GM18873 (cell line): Measurements from ENCODE around the gene RBP2.
"Not testable (repeated sequence)": the region's sequence is repeated elsewhere in the genome, so short reads cannot be mapped to it uniquely, and the experiment has no call there.

Experiments used
- ATAC-seq: cut with Tn5 transposase; IDR thresholded peaks from one replicate; pipeline ENCODE4 v1.9.1; 2021; ENCODE audit warnings: mild to moderate bottlenecking, moderate library complexity, moderate number of reproducible peaks; ENCODE audit not compliant: unreplicated experiment, low FRiP score

The RBP2 gene

GRCh38 chr3:139447486-139447885 is 28.8 kb downstream of the RBP2 start:
- no peak for ATAC-seq

GRCh38 chr3:139444446-139444845 is 31.9 kb downstream of the RBP2 start:
- ATAC-seq, result no peak

- no peak for ATAC-seq
These were observed 33.1 kb downstream of the RBP2 start for GRCh38 chr3:139443186-139443585.

GRCh38 chr3:139441656-139442055 is 34.7 kb downstream of the RBP2 start:
- no peak for ATAC-seq

- ATAC-seq, result no peak
These were observed 35.4 kb downstream of the RBP2 start for GRCh38 chr3:139440639-139441556.

GRCh38 chr3:139439278-139439677 is 37.0 kb downstream of the RBP2 start:
- no peak for ATAC-seq

- ATAC-seq, result no peak
These were observed 41.5 kb downstream of the RBP2 start for GRCh38 chr3:139434764-139435307.

GRCh38 chr3:139434228-139434627 is 42.1 kb downstream of the RBP2 start:
- ATAC-seq, result no peak

GRCh38 chr3:139433089-139433488 is 43.2 kb downstream of the RBP2 start:
- ATAC-seq, result no peak

- no peak for ATAC-seq
These were observed 45.8 kb downstream of the RBP2 start for GRCh38 chr3:139430493-139430892.

- peak; percentile 64 for ATAC-seq
These were observed 48.8 kb downstream of the RBP2 start for GRCh38 chr3:139427283-139428060.

- ATAC-seq, result no peak
These were observed 50.4 kb downstream of the RBP2 start for GRCh38 chr3:139425745-139426400.

GRCh38 chr3:139423232-139423631 is 53.1 kb downstream of the RBP2 start:
- ATAC-seq, result no peak

GRCh38 chr3:139421460-139421859 is 54.9 kb downstream of the RBP2 start:
- ATAC-seq, result no peak

- no peak for ATAC-seq
These were observed 55.3 kb downstream of the RBP2 start for GRCh38 chr3:139421040-139421439.

- ATAC-seq, result no peak
These were observed 58.2 kb downstream of the RBP2 start for GRCh38 chr3:139418144-139418543.

- ATAC-seq, result no peak
These were observed 60.0 kb downstream of the RBP2 start for GRCh38 chr3:139416275-139416674.

GRCh38 chr3:139414608-139415224 is 61.6 kb downstream of the RBP2 start:
- ATAC-seq, result no peak

- not testable (repeated sequence) for ATAC-seq
These were observed 63.4 kb downstream of the RBP2 start for GRCh38 chr3:139412891-139413290.
